ENCODE measurements around the gene CEP55.

- TF ChIP-seq, protein P1, sequence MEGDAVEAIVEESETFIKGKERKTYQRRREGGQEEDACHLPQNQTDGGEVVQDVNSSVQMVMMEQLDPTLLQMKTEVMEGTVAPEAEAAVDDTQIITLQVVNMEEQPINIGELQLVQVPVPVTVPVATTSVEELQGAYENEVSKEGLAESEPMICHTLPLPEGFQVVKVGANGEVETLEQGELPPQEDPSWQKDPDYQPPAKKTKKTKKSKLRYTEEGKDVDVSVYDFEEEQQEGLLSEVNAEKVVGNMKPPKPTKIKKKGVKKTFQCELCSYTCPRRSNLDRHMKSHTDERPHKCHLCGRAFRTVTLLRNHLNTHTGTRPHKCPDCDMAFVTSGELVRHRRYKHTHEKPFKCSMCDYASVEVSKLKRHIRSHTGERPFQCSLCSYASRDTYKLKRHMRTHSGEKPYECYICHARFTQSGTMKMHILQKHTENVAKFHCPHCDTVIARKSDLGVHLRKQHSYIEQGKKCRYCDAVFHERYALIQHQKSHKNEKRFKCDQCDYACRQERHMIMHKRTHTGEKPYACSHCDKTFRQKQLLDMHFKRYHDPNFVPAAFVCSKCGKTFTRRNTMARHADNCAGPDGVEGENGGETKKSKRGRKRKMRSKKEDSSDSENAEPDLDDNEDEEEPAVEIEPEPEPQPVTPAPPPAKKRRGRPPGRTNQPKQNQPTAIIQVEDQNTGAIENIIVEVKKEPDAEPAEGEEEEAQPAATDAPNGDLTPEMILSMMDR (optimal IDR thresholded peaks at IDR 0.05 in 1 of 3, IDR thresholded peaks at IDR 0.05 in 1 of 3, conservative IDR thresholded peaks at IDR 0.05 in 1 of 3; ENCODE audit: extremely low read depth in 1 of 3, insufficient read depth in 2 of 3, low read length in 3 of 3): no peak
- no peak for TF ChIP-seq EZH2 (IDR thresholded peaks at IDR 0.05; ENCODE audit: low read length)
These were observed 32.5 kb upstream of the CEP55 start for GRCh38 chr10:93463723-93464476.

Measured in keratinocyte (primary cell).